ENCODE data around the gene ANKS1B.
"Not testable (repeated sequence)": the region's sequence is repeated elsewhere in the genome, so short reads cannot be mapped to it uniquely, and the experiment has no call there.

The ANKS1B gene

GRCh38 chr12:99036566-99036965, 948.2 kb downstream of the ANKS1B start:
- DNase-seq = no peak

GRCh38 chr12:99035803-99036202, 948.9 kb downstream of the ANKS1B start:
- DNase-seq = no peak

- DNase-seq = not testable (repeated sequence)
Measured at GRCh38 chr12:99034201-99034600, 950.5 kb downstream of the ANKS1B start.

GRCh38 chr12:99029511-99030271, 955.0 kb downstream of the ANKS1B start:
- DNase-seq = no peak

GRCh38 chr12:99027461-99027860, 957.3 kb downstream of the ANKS1B start:
- DNase-seq = no peak

- no peak for DNase-seq
Measured at GRCh38 chr12:99027055-99027393, 957.7 kb downstream of the ANKS1B start.

- DNase-seq = no peak
Measured at GRCh38 chr12:99026332-99027054, 958.2 kb downstream of the ANKS1B start.

GRCh38 chr12:99024870-99025269, 959.9 kb downstream of the ANKS1B start:
- DNase-seq = no peak

GRCh38 chr12:99024191-99024590, 960.5 kb downstream of the ANKS1B start:
- DNase-seq = no peak

- no peak for DNase-seq
Measured at GRCh38 chr12:99020871-99021270, 963.9 kb downstream of the ANKS1B start.

- DNase-seq = no peak
Measured at GRCh38 chr12:99019798-99020197, 964.9 kb downstream of the ANKS1B start.

GRCh38 chr12:99017971-99018370, 966.8 kb downstream of the ANKS1B start:
- DNase-seq = no peak

- DNase-seq = no peak
Measured at GRCh38 chr12:99009654-99010296, 975.0 kb downstream of the ANKS1B start.

- DNase-seq = no peak
Measured at GRCh38 chr12:99005601-99006000, 979.1 kb downstream of the ANKS1B start.

- no peak for DNase-seq
Measured at GRCh38 chr12:99004799-99005466, 979.8 kb downstream of the ANKS1B start.

- no peak for DNase-seq
Measured at GRCh38 chr12:99002731-99003130, 982.0 kb downstream of the ANKS1B start.

- DNase-seq = no peak
Measured at GRCh38 chr12:99002156-99002555, 982.6 kb downstream of the ANKS1B start.

GRCh38 chr12:98999559-98999958, 985.2 kb downstream of the ANKS1B start:
- no peak for DNase-seq

- DNase-seq = no peak
Measured at GRCh38 chr12:98998697-98999299, 985.9 kb downstream of the ANKS1B start.

GRCh38 chr12:98997899-98998298, 986.8 kb downstream of the ANKS1B start:
- DNase-seq = no peak

GRCh38 chr12:98990648-98991047, 994.1 kb downstream of the ANKS1B start:
- DNase-seq = no peak

GRCh38 chr12:98985156-98985555, 999.6 kb downstream of the ANKS1B start:
- DNase-seq = no peak

GRCh38 chr12:98983647-98984046, 1001.1 kb downstream of the ANKS1B start:
- DNase-seq = no peak
